Fibroblast of skin of back (primary cell): ENCODE measurements around the gene HENMT1.

Experiments
- DNase-seq: peaks from one replicate; pipeline ENCODE4 v3.0.0-alpha.2; 2013

HENMT1 gene

DNA sequence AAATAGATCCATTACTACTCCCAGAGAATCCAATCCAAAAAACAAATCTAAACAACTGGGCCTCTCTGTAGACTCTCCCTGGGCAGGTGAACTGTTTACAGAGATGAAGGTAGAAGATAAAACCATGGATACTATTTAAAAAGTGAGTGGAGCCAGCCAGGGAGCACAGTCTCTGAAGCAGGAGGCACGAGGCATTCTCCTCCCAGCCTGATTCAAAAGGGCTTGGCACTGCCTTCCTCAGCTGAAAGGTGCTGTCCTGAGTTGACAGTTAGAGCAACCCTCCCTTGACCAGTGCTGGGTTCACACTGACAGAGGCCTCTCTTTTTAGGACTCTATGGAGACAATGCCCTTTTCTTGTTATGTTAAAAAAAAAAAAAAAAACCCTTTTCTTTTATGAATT is 36.8 kb downstream of the HENMT1 start:
- no peak for DNase-seq

DNA sequence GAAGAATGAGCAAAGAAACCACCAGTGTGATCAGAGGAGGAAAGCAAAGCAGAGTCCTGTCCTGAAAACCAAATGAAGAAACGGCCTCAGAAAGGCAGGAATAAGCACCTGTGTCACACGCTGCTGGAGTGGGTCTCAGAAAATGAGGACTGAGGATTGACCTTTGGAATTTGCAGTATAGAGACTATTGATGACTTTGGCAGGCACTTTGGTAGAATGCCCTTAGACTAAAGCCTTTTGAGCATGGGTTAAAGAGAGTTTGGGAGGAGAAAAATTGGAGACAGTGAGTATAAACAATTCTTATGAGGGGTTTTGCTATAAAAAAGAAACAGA is 43.2 kb downstream of the HENMT1 start:
- no peak for DNase-seq

DNA sequence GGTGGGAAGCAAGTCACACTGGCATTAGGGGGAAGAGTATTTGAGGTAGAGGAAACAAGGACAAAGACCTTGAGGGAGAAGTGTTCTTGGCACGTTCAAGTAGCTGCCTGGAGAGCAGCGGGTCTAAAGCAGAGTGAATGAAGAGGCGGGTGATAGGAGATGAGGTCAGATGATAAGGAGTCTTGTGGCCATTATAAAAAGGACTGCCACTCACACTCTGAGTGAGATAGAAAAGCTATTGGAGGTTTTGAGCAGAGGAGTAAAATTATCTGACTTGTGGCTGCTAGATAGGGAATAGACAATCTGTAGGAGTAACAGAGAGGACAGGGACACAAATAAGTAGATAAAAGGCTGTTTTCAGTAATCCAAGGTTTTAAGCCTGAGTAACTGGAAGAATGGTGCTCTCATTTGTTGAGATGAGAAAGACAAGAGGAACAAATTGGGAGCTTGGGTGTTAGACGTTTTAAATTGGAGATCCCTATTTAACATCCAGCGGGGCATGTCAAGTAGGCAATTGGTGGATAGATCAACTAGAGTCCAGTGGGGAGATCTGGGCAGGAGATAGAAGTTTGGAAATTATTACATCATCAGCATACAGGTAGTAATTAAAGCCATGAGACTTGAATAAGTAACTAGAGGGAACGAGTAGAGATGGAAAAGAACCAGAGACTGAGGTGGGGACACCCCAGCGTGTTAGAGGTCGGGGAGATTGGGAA is 43.7 kb downstream of the HENMT1 start:
- no peak for DNase-seq

DNA sequence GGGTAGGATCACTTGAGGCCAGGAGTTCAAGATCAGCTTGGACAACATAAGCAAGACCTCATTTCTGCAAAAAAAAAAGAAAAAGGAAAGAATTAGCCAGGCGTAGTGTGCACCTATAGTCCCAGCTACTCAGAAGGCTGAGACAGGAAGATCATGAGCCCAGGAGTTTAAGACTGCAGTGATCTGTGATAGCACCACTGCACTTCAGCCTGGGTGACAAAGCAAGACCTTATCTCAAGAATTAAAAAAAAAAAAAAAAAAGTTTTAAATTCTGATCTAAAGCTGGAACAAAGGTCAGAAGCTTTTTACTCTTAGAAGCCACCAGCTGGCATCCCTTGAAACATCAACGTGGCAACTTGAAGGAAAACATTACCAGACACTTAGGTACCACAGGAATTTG is 45.3 kb downstream of the HENMT1 start:
- no peak for DNase-seq

DNA sequence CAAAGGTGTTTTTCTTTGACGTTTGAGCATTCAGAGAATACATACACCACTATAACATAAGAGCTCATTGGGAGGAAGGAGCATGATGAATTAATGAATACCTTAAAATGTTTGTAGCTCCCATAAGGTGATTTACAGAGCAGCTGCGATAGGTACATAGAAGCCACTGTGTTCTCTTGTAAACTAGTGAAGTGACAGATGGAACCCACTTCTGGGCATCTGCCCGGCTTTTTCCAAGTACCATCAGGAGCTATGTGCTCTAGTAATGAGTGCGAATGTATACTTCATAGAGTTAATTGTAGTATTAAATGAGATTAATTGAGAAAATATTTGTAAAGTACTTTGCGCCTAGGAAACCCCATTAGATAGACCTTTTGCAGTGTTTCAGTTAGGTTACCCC is 48.4 kb downstream of the HENMT1 start:
- no peak for DNase-seq

DNA sequence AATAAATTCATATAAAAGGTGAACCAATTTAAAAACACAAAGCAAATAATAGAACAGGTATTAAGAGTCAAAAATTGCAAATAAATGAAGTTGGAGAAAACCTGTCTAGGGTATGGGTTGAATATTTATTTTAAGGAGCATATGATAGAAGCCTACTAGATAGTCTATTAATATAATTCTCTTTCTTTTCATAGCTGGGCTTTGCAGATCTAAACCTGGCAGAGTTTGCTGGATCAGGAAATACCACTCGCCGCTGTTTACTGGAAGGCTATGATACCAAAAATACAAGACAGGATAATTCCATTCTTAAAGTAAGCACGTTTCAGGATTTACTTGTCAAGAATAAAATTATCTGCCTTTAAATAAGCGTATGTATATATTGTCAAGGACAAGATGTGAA is 48.9 kb downstream of the HENMT1 start:
- DNase-seq, result no peak

DNA sequence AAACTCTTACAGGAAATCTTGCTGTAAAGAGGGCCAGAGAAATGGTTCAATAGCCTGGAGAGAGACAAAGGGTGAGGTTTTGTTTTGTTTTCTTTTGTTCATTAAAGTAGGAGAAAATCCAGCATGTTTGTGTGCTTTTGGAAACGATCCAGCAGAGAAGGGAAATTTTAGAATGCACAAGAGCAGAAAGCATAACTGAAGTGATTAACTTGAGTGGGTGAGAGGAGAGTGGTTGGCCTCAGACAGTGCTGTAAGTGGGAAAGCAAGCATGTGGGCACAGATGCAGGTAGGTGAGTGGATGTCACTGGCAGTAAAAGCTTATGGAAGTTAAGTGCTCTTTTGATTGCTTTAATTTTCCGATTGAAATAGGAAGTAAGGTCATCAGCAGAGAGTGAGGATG is 50.8 kb downstream of the HENMT1 start:
- no peak for DNase-seq

DNA sequence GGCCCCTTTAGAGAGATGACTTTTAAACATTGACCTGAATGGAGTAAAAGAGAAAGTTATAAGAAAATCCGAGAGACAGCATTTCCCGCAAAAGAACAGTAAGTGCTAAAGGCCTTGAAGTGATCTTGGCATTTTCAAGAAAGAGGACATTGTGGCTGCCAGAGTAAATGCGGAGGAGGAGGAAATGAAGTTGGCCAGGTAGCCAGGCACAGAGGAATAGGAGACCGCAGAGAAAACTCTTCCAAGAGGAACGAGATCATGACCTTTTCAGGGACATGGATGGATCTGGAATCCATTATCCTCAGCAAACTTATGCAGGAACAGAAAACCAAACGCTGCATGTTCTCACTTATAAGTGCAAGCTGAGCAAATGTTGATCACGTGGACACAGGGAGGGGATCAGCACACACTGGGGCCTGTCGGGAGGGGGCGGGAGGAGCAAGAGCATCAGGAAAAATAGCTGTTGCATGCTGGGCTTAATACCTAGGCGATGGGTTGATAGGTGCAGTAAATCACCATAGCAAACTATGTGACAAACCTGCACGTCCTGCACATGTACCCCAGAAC is 51.3 kb downstream of the HENMT1 start:
- DNase-seq, result no peak

DNA sequence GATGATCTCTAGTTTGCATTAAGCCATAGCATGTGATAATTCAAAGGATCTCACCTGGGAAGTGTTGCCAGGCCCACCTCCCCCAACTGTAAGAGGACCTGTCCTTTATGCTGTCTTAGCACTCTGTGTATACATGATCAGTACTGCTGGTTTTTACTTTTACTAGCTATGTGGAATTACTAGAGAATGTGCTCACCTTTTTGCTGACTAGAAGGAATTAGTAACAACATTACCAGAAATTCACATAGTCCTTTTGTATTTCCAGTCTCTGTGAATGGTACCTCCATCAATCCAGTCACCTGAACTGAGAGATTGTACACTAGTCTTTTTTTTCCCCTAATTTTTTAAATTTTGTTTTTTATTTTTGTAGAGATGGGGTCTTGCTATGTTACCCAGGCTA is 54.4 kb downstream of the HENMT1 start:
- no peak for DNase-seq

DNA sequence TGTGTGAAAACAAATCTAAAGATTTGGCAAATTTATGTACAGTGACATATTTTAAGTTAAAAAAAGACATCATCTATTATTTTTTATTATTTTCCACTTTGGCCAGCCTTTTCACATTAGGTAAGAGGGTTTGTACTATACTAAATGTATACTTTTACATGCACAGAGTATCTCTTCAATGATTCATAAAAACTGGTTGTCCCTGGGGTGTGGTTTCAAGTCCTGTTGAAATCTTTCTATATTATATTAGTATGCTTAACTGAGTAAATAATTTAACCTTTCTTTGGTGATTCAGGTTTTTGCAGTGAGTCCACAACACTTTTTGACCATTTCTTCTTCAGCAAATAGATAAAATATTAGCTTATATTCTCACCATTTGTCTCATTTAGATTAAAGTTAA is 55.3 kb downstream of the HENMT1 start:
- DNase-seq, result no peak

DNA sequence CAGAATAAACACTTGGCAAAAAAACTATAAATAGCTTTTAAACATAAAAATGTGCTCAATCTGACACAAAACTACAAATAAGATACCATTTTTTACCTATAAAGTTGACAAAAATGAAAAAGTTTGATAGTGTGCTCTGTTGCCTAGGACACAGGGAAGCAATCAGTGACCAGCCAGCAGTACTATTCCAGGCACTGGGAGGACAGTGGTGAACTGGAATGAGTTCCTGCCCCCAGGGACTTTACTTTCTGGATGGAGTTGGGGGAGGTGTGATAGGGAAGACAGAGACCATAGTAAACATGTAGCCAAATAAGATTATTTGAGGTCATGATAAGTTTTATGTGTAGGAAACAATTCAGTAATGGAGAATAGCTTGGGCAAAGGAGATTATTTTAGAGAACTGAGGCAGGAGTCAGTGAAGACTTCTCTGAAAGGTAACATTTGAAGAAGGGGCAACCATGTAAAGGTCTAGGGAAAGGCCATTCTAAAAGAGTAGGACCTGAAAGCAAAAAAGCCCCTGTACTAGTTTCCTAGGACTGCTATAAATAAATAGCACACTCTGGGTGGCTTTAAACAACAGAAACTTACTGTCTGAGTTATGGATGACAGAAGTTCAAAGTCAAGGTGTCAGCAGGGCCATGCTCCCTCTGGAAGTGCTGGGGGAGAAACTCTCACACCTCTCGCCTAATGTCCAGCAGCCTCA is 59.0 kb downstream of the HENMT1 start:
- peak; percentile 36 for DNase-seq

DNA sequence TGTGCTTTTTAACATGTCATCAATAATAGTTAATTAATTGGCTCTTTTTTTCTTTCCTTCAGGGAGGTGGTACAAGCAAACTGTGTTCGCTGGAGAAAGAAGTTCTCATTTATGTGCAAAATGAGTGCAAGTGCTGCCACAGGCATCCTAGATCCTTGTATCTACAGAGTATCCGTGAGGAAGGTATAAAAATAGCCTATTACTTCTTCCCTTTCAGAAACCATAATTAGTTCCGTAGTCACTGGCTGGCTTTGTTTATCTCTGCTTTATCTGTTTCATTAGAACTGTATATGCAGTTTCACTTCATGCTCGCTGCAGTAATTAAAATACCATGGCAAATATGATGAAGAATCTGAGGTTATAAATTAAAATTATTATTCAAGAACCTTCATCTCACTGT is 60.4 kb downstream of the HENMT1 start:
- DNase-seq, result no peak

DNA sequence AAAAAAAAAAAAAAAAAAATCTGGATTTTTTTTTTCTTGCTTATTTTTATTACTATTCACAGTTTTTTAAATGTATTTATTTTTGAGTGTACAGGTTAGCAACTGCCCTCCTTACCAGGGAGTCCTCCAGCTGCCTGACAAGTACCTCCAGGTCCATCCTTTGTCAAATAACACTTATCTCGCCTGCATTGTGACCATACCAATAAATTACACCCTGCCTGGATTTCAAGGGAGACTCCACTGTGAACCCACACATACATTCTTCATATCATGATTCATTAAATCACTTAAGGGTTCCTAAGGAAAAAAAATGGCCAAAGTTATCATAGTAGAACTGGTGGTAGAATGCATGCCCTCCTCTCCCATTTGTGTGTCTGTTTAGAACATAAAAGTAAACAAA is 62.6 kb downstream of the HENMT1 start:
- peak; percentile 11 for DNase-seq
